ENCODE data around the gene DPM1.

GRCh38 chr20:51003753-51004152, 45.4 kb upstream of the DPM1 start:
- TF ChIP-seq POLR2A (IDR thresholded peaks at IDR 0.05; ENCODE audit: low read depth, low read length) = no peak
- no peak for TF ChIP-seq TAF1 (IDR thresholded peaks at IDR 0.05; ENCODE audit: low read depth, low read length)
- no peak for TF ChIP-seq POLR2AphosphoS5 (IDR thresholded peaks at IDR 0.05; ENCODE audit: low read depth, low read length)
